Thoracic aorta (tissue), 2 donors: ENCODE data around the gene EML6. TPM values are rescaled to one million over a fixed set of nuclear protein-coding genes. Genes with fewer than 3 reads are reported as not detected.

ENCODE experiments used
- ATAC-seq: fragments of 150-250 bp; one replicate; pipeline ENCODE4 v1.8.0; 2017; ENCODE audit warnings: low read depth; ENCODE audit not compliant: insufficient number of reproducible peaks, low FRiP score
- DNase-seq: peaks from one replicate; pipeline ENCODE4 v3.0.0-alpha.2; 2020; ENCODE audit warnings: low spot score
- H3K27ac ChIP-seq, 2 donors: fragments of 200-600 bp; sonication (generic); 1 replicate in 1 of 2; 2 replicates in 1 of 2; pipeline ENCODE4 v1.5.1; 2016; ENCODE audit warnings: mild to moderate bottlenecking in 2 of 2, moderate library complexity in 2 of 2
- H3K27me3 ChIP-seq: fragments of 200-600 bp; sonication (generic); replicated peaks from 2 replicates; pipeline ENCODE4 v1.6.0; 2016; ENCODE audit warnings: mild to moderate bottlenecking; ENCODE audit not compliant: insufficient read depth
- H3K36me3 ChIP-seq: fragments of 200-600 bp; sonication (generic); one replicate; pipeline ENCODE4 v1.5.1; 2016
- H3K4me1 ChIP-seq, 2 donors: fragments of 200-600 bp; sonication (generic); 1 replicate in 1 of 2; 2 replicates in 1 of 2; pipeline versions ENCODE4 v1.5.1 to v1.6.0; 2016; ENCODE audit warnings: low read depth in 2 of 2, mild to moderate bottlenecking in 1 of 2; ENCODE audit not compliant: control insufficient read depth in 1 of 2
- H3K4me3 ChIP-seq: fragments of 200-600 bp; sonication (generic); 2 replicates; pipeline ENCODE4 v1.5.1; 2016; ENCODE audit warnings: mild to moderate bottlenecking
- H3K9me3 ChIP-seq: fragments of 200-600 bp; sonication (generic); 2 replicates; pipeline ENCODE4 v1.5.1; 2016
- CTCF ChIP-seq: fragments of 200-600 bp; sonication (generic); IDR thresholded peaks from one replicate; pipeline ENCODE4 v1.5.1; 2019; ENCODE audit warnings: antibody characterized with exemption
- total RNA-seq, 2 donors: library from RNA; depleted of rRNA; stranded (reverse); fragments of >200 nt; gene quantifications; one replicate each; pipeline versions ENCODE4 v1.1.0 to v1.2.3, GENCODE V29; 2016

EML6 gene
- total RNA-seq, 2 donors from 2014 or later: 0.81 to 0.92 TPM

- H3K4me3 ChIP-seq: no peak overlapping the region
- no peaks in the 10 kb centered on the region for H3K36me3 ChIP-seq
- peaks cover 3 to 10% of the 10 kb centered on the region in 2 donors for H3K4me1 ChIP-seq
- no peaks in the 10 kb centered on the region for H3K27me3 ChIP-seq
- ATAC-seq (no peak), DNase-seq (no peak)
- TF ChIP-seq CTCF: no peak
- H3K9me3 ChIP-seq: no peaks in the 10 kb centered on the region
- H3K27ac ChIP-seq: no peak overlapping the region
These were observed 232.1 kb downstream of the EML6 start for GRCh38 chr2:54955358-54956110.

- Histone ChIP-seq H3K27ac (no peak overlapping the region), H3K27me3 (no peaks in the 10 kb centered on the region), H3K9me3 (no peaks in the 10 kb centered on the region), H3K4me3 (no peak overlapping the region), H3K36me3 (no peaks in the 10 kb centered on the region), H3K4me1 (peaks cover 3 to 10% of the 10 kb centered on the region in 2 donors)
- DNase-seq (no peak), ATAC-seq (no peak)
- TF ChIP-seq CTCF: no peak
These were observed 232.7 kb downstream of the EML6 start for GRCh38 chr2:54956111-54956627.

- Histone ChIP-seq H3K27ac (no peak overlapping the region), H3K4me1 (peaks cover 3 to 9% of the 10 kb centered on the region in 2 donors), H3K36me3 (no peaks in the 10 kb centered on the region), H3K27me3 (no peaks in the 10 kb centered on the region), H3K4me3 (no peak overlapping the region), H3K9me3 (no peaks in the 10 kb centered on the region)
- no peak for ATAC-seq
- no peak for DNase-seq
- TF ChIP-seq CTCF: no peak
These were observed 234.0 kb downstream of the EML6 start for GRCh38 chr2:54957321-54957999.

GRCh38 chr2:54958717-54959371, 235.4 kb downstream of the EML6 start:
- Histone ChIP-seq H3K9me3 (no peaks in the 10 kb centered on the region), H3K4me3 (no peak overlapping the region), H3K36me3 (no peaks in the 10 kb centered on the region), H3K27me3 (no peaks in the 10 kb centered on the region), H3K27ac (no peak overlapping the region), H3K4me1 (no peaks in the 10 kb centered on the region)
- no peak for DNase-seq
- no peak for TF ChIP-seq CTCF
- no peak for ATAC-seq

- Histone ChIP-seq H3K4me3 (no peak overlapping the region), H3K27ac (no peak overlapping the region), H3K27me3 (no peaks in the 10 kb centered on the region), H3K36me3 (no peaks in the 10 kb centered on the region), H3K4me1 (no peaks in the 10 kb centered on the region), H3K9me3 (no peaks in the 10 kb centered on the region)
- no peak for ATAC-seq
- TF ChIP-seq CTCF: no peak
- DNase-seq: no peak
These were observed 236.7 kb downstream of the EML6 start for GRCh38 chr2:54960164-54960563.
